NCI-H510A treated with DMSO at 0.1 percent for 48 hours (cell line): Measurements from ENCODE around the gene ZNF600.
"Not testable (repeated sequence)": the region's sequence is repeated elsewhere in the genome, so short reads cannot be mapped to it uniquely, and the experiment has no call there.

Source experiments
- DNase-seq: peaks from one replicate; lab custom pipeline; 2025; lab: John Stamatoyannopoulos, UW

Gene ZNF600

DNA sequence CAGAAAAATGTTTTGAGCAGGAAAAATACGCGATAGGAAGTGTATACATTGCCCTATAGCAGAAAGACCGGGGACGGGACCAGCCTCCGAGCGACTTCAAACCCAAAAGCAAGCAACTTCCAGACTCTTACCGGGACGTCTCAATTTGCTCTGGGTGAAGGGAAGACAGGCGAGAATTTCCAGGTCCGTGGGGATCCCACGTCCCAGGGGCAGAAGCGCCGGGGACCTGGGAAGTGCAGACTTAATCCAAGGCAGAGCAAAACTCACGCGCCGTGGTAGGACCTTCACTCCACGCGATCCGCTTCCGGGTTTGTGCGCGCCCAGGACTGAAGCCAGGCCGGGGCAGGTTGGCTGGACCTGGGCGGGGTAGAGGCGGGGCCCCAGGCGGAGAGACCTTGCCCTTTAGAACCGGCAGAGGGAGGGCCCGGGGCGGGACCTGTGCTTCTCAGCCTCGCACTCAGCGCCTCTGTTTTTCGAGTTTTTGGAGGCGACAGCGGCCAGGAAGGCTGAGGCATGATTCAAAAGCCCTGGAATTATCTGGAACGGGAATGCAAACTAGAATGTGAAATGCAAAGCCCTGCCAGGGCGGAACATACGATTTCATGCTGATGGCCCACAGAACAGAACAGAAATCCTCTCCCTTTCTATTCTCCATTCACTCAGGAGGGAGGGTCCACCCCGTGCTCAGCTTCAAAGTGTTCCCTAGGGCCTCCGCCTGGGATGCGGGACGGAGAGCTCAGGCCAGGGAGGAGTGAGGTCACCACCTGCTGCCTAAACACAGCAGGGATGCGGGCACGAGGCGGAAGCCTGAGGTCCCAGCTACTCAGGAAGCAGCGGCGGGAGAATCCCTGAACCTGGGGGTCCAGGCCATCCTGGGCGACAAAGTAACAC, at the start of gene ZNF600:
ZNF600 (minus strand) TSS at position 328 of the 891 bp plus-strand sequence. CDS start 7,903 bp downstream, outside the sequence.
- DNase-seq = peak; percentile 52

GRCh38 chr19:52834289-52834688, 47.7 kb upstream of the ZNF600 start:
- DNase-seq = not testable (repeated sequence)

DNA sequence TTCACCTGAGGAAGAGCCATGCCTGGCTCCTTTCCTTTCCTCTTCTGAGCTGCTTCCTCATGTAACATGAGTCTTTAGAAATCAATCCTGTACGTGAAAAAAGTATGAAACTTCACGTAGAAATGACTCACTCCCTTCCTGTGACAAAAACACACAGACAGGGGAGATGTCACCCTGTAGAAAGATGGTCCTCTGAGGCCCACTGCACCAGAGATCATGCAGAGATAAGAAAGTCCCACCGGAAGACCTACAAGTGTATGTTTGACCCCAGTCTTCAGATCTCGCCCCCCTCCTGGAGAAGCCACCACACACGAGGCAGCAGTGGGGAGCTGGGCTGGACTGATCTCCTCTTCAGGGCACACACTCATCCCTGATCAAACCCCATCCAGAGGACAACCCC, 47.0 kb upstream of the ZNF600 start:
- DNase-seq = not testable (repeated sequence)

DNA sequence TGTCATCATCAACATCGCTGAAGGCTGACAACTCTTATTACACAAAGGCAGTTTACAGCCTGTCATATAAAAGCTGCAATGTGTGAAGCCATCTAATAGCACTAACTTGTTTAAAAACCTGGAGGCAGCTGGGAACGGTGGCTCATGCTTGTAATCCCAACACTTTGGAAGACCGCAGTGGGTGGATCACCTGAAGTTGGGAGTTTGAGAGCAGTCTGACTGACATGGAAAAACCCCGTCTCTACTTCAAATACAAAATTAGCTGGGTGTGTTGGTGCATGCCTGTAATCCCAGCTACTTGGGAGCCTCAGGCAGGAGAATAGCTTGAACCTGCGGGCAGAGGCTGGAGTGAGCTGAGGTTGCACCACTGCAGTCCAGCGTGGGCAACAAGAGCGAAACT, 43.3 kb upstream of the ZNF600 start:
- not testable (repeated sequence) for DNase-seq

GRCh38 chr19:52825765-52826164, 39.2 kb upstream of the ZNF600 start:
- DNase-seq = no peak

DNA sequence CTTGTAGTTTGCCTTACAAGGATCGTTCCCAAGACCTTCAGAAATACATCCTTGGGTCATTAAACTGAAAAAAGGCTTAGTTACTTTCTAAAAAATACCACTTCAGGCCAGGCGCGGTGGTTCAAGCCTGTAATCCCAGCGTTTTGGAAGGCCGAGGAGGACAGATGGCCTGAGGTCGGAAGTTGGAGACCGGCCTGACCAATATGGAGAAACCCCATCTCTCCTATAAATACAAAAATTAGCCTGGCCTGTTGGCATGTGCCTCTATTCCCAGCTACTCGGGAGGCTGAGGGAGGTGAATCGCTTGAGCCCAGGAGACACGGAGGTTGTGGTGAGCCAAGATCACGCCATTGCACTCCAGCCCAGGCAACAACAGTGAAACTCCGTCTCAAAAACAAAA, 37.1 kb upstream of the ZNF600 start:
- no peak for DNase-seq

GRCh38 chr19:52821204-52821960, 34.8 kb upstream of the ZNF600 start, which contains the start of gene ZNF28:
Gene ZNF28, minus strand, starts transcription at chr19:52821633. Its CDS starts 3,675 bp downstream, at chr19:52817958.
- DNase-seq = not testable (repeated sequence)

GRCh38 chr19:52820472-52821203, 34.0 kb upstream of the ZNF600 start:
- not testable (repeated sequence) for DNase-seq

- DNase-seq = no peak
Observed at GRCh38 chr19:52809801-52810200, 23.2 kb upstream of the ZNF600 start.

GRCh38 chr19:52799950-52800640, 13.5 kb upstream of the ZNF600 start:
- not testable (repeated sequence) for DNase-seq

DNA sequence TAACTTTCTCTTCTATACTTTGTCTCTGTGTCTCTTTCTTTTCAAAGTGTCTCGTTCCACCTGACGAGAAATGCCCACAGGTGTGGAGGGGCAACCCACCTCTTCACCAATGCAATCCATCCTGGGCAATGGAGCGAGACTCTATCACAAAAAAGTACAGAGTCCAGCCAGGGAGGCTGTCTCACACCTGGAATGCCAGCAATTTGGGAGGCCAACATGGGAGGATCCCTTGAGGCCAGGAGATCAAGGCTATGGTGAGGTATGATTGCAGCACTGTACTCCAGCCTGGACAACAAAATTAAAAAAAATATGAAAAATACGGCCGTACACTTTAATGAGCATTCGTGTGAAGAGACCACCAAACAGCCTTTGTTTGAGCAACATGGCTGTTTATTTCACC, 2.8 kb upstream of the ZNF600 start:
- no peak for DNase-seq

DNA sequence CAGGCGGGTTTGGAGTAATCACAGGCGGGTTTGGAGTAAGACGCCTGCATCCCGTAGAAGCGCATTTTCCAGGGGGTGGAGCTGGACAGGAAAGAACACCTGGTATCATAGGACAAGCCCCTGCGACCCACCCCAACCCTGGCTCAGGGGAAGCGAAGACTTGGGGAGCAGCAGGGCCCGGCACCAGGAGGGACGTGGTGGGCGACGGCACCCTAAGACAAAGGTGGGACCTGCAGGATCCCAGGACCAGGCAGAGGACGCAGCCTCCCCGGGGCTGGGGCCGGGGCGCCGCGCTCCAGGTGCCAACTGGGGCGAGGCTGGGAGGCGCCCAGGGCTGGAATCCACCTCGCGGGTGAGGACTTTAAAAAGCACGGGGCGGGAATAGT, 520 bp downstream of the ZNF600 start:
- DNase-seq = no peak

DNA sequence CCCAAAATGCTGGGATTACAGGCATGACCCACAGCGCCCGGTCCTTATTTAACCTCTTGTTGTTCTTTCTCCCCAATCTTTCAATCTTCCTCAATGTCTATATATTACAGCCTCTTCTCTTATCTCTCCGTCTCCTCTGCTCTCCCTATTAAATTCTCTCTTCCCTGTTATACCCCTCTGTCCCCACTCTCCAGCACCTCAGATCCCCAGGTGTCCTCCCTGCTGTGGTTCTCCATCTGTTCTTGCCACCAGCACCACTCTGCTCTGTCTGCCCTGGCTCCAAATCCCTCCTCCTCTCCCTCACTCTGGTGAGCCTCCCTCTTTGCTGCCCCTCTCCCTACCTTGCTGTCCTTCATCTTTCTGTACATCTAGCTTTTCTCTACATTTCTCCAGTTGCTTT, 1.1 kb downstream of the ZNF600 start:
- no peak for DNase-seq

- not testable (repeated sequence) for DNase-seq
Observed at GRCh38 chr19:52782864-52783263, 3.7 kb downstream of the ZNF600 start.

DNA sequence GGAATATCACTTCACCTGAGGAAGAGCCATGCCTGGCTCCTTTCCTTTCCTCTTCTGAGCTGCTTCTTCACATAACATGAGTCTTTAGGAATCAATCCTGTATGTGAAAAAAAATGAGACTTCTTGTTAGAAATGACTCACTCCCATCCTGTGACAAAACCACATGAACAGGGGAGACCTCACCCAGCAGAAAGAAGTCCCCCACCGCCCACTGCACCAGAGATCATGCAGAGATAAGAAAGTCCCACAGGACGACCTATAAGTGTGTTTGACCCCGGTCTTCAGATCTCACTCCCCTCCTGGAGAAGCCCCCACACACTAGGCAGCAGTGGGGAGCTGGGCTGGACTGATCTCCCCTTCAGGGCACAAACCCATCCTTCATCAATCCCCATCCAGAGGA, 7.8 kb downstream of the ZNF600 start:
- DNase-seq = no peak

DNA sequence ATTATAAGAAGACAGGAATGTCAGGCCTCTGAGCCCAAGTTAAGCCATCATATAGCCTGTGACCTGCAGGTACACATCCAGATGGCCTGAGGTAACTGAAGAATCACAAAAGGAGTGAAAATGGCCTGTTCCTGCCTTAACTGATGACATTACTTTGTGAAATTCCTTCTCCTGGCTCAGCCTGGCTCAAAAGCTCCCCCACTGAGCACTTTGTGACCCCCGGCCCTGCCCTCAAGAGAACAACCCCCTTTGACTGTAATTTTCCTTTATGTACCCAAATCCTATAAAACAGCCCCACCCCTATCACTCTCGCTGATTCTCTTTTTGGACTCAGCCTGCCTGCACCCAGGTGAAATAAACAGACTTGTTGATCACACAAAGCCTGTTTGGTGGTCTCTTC, 30.1 kb downstream of the ZNF600 start:
- not testable (repeated sequence) for DNase-seq

DNA sequence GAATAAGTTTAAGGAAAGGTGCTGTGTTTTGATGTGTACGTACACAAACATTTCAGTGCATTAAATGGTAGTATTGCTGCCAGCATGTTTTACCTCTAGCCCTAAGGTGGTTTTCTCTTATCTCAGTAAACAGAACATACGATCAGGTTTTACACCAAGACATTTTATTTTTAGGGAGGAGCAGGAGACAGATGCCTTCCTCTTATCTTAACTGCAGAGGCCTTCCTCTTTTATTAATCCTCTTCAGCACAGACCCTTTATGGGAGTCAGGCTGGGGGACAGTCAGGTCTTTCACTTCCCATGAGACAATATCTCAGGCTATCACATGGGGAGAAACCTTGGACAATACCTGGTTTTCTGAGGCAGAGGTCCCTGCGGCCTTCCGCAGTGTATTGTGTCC, 36.8 kb downstream of the ZNF600 start:
- no peak for DNase-seq

- no peak for DNase-seq
Observed at GRCh38 chr19:52748336-52748950, 38.1 kb downstream of the ZNF600 start.

DNA sequence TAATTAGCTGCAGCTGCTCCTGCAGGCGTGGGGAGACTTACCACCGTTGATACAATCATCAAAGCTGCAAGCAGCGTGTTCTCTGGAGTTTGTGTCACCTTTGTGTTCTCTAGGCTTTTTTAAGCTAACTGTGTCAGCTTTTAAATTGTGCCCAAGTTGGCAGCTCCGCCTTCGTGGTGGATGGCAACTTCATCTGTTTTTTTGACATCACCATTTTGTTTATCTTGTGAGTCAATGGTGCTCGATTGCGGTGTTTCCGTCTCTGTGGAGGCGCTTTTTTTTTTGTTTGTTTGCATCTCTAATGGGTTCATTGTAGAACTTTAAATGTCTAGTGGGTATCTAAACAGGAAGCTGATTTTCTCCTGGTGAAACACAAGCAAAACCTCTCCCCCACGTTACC, 40.7 kb downstream of the ZNF600 start:
- not testable (repeated sequence) for DNase-seq

- no peak for DNase-seq
Observed at GRCh38 chr19:52743091-52743490, 43.5 kb downstream of the ZNF600 start.

DNA sequence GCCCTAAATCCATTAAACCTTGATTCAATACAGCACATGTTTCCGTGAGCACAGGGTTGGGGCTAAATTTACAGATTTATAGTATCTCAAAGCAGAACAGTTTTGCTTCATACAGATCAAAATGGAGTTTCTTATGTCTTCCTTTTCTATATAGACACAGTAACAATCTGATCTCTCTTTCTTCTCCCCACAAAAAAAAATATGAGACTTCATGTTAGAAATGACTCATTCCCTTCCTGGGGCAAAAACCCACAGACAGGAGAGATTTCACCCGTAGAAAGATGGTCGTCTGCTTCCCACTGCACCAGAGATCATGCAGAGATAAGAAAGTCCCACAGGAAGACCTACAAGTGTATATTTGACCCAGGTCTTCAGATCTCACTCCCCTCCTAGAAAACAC, 44.1 kb downstream of the ZNF600 start:
- DNase-seq = no peak
